H9 (cell line): ENCODE results near the gene TTC3. TPM values are rescaled to one million over a fixed set of nuclear protein-coding genes. Genes with fewer than 3 reads are reported as not detected.
A peak's percentile ranks its signal among the peaks of the same experiment; 100 is the strongest.

Source experiments
- DNase-seq: peaks from one replicate; pipeline ENCODE4 v3.0.0-alpha.2; 2017
- H2AFZ ChIP-seq: one replicate; pipeline ENCODE4 v1.6.1; 2013; ENCODE audit warnings: mild to moderate bottlenecking, low read length, control low read depth, moderate library complexity
- H2AK5ac ChIP-seq: 2 replicates; pipeline ENCODE4 v1.6.1; 2013; ENCODE audit warnings: low read length, control low read depth, mixed read lengths; ENCODE audit not compliant: insufficient read length
- H2BK120ac ChIP-seq: one replicate; pipeline ENCODE4 v1.6.1; 2013; ENCODE audit warnings: low read depth, mild to moderate bottlenecking, low read length, control low read depth, inconsistent platforms; ENCODE audit not compliant: poor library complexity, severe bottlenecking
- H2BK12ac ChIP-seq: 2 replicates; pipeline ENCODE4 v1.6.1; 2013; ENCODE audit warnings: low read length, control low read depth, mixed read lengths, low read depth; ENCODE audit not compliant: insufficient read length
- H2BK15ac ChIP-seq: 2 replicates; pipeline ENCODE4 v1.6.1; 2013; ENCODE audit warnings: low read depth, low read length, control low read depth
- H2BK20ac ChIP-seq: one replicate; pipeline ENCODE4 v1.6.1; 2013; ENCODE audit warnings: low read depth, mild to moderate bottlenecking, low read length, control low read depth, inconsistent platforms; ENCODE audit not compliant: poor library complexity, severe bottlenecking
- H2BK5ac ChIP-seq: 2 replicates; pipeline ENCODE4 v1.6.1; 2013; ENCODE audit warnings: low read length, control low read depth, mixed read lengths; ENCODE audit not compliant: insufficient read length
- H3K14ac ChIP-seq: 2 replicates; pipeline ENCODE4 v1.6.1; 2013; ENCODE audit warnings: low read length, control low read depth; ENCODE audit not compliant: insufficient read depth
- H3K18ac ChIP-seq: 2 replicates; pipeline ENCODE4 v1.6.1; 2013; ENCODE audit warnings: low read depth, mild to moderate bottlenecking, mixed read lengths, low read length, control low read depth; ENCODE audit not compliant: insufficient read length
- H3K23ac ChIP-seq: 2 replicates; pipeline ENCODE4 v1.6.1; 2013; ENCODE audit warnings: low read length, control low read depth, mixed read lengths, low read depth; ENCODE audit not compliant: insufficient read length
- H3K23me2 ChIP-seq: 2 replicates; pipeline ENCODE4 v1.6.1; 2013; ENCODE audit warnings: low read depth, mild to moderate bottlenecking, mixed read lengths, low read length, control low read depth; ENCODE audit not compliant: insufficient read length, poor library complexity, severe bottlenecking
- H3K27ac ChIP-seq: 2 replicates; pipeline ENCODE4 v1.5.1; 2013; ENCODE audit warnings: low read length, control low read depth, mixed read lengths, low read depth; ENCODE audit not compliant: insufficient read length
- H3K27me3 ChIP-seq: 2 replicates; pipeline ENCODE4 v1.6.1; 2013; ENCODE audit warnings: low read length, control low read depth, inconsistent platforms; ENCODE audit not compliant: insufficient read depth
- H3K4ac ChIP-seq: 2 replicates; pipeline ENCODE4 v1.6.1; 2013; ENCODE audit warnings: low read depth, mild to moderate bottlenecking, control low read depth, inconsistent platforms, low read length, moderate library complexity
- H3K4me1 ChIP-seq: 2 replicates; pipeline ENCODE4 v1.6.1; 2013; ENCODE audit warnings: low read length, control low read depth, inconsistent platforms; ENCODE audit not compliant: insufficient read depth
- H3K4me2 ChIP-seq: 2 replicates; pipeline ENCODE4 v1.6.1; 2013; ENCODE audit warnings: low read length, control low read depth, mixed read lengths; ENCODE audit not compliant: insufficient read length, insufficient read depth
- H3K56ac ChIP-seq: 2 replicates; pipeline ENCODE4 v1.6.1; 2013; ENCODE audit warnings: low read depth, mild to moderate bottlenecking, mixed read lengths, low read length, control low read depth; ENCODE audit not compliant: insufficient read length
- H3K79me1 ChIP-seq: 2 replicates; pipeline ENCODE4 v1.6.1; 2013; ENCODE audit warnings: low read depth, mild to moderate bottlenecking, moderate library complexity, low read length, control low read depth, inconsistent platforms; ENCODE audit not compliant: insufficient read depth, poor library complexity, severe bottlenecking
- H3K79me2 ChIP-seq: 2 replicates; pipeline ENCODE4 v1.6.1; 2013; ENCODE audit warnings: low read length, control low read depth, inconsistent platforms; ENCODE audit not compliant: insufficient read depth
- H3K9ac ChIP-seq: 2 replicates; pipeline ENCODE4 v1.6.1; 2013; ENCODE audit warnings: low read length, control low read depth, mixed read lengths; ENCODE audit not compliant: insufficient read length; ENCODE audit errors: extremely low read depth
- H3K9me3 ChIP-seq: one replicate; pipeline ENCODE4 v1.6.1; 2013; ENCODE audit warnings: low read depth, low read length, inconsistent platforms; ENCODE audit not compliant: control insufficient read depth
- H3T11ph ChIP-seq: one replicate; pipeline ENCODE4 v1.6.1; 2013; ENCODE audit warnings: mild to moderate bottlenecking, low read length, control low read depth, inconsistent platforms
- H4K20me1 ChIP-seq: one replicate; pipeline ENCODE4 v1.6.1; 2013; ENCODE audit not compliant: control insufficient read depth, insufficient read length, insufficient read depth
- H4K5ac ChIP-seq: 2 replicates; pipeline ENCODE4 v1.6.1; 2013; ENCODE audit warnings: low read depth, mild to moderate bottlenecking, mixed read lengths, low read length, control low read depth; ENCODE audit not compliant: insufficient read length
- H4K8ac ChIP-seq: replicated peaks from 2 replicates; pipeline ENCODE4 v1.6.1; 2013; ENCODE audit warnings: low read length, control low read depth, mixed read lengths, low read depth; ENCODE audit not compliant: insufficient read length
- H4K91ac ChIP-seq: 2 replicates; pipeline ENCODE4 v1.6.1; 2013; ENCODE audit warnings: low read depth, mild to moderate bottlenecking, moderate library complexity, mixed read lengths, low read length, control low read depth; ENCODE audit not compliant: insufficient read length
- H3K27ac Mint-ChIP-seq, 3 experiments: 2 replicates in 2 of 3; 3 replicates in 1 of 3; pipeline ENCODE4 v1.8.0; 2020 to 2021; ENCODE audit warnings: mixed read lengths in 3 of 3, mild to moderate bottlenecking in 1 of 3, moderate library complexity in 1 of 3
- H3K27me3 Mint-ChIP-seq: 2 replicates; pipeline ENCODE4 v1.8.0; 2021; ENCODE audit warnings: low read depth, mild to moderate bottlenecking, moderate library complexity, mixed read lengths
- H3K36me3 Mint-ChIP-seq, 3 experiments: 2 replicates in 2 of 3; 3 replicates in 1 of 3; pipeline ENCODE4 v1.8.0; 2020 to 2021; ENCODE audit warnings: low read depth in 3 of 3, mixed read lengths in 3 of 3; ENCODE audit not compliant: insufficient read depth in 1 of 3
- H3K4me1 Mint-ChIP-seq, 2 experiments: 2 replicates each; pipeline ENCODE4 v1.8.0; 2020; ENCODE audit warnings: mixed read lengths in 2 of 2
- H3K4me3 Mint-ChIP-seq, 2 experiments: 2 replicates in 1 of 2; 3 replicates in 1 of 2; pipeline ENCODE4 v1.8.0; 2020 to 2021; ENCODE audit warnings: mild to moderate bottlenecking in 2 of 2, mixed read lengths in 2 of 2, moderate library complexity in 1 of 2
- H3K9me3 Mint-ChIP-seq, 2 experiments: 2 replicates in 1 of 2; 3 replicates in 1 of 2; pipeline ENCODE4 v1.8.0; 2020; ENCODE audit warnings: mild to moderate bottlenecking in 2 of 2, mixed read lengths in 2 of 2, moderate library complexity in 1 of 2
- WGBS: extraction: QIAGEN DNeasy Blood & Tissue Kit; methylation state at CpG from one replicate; pipeline ENCODE4 v1.1.7; 2013; ENCODE audit warnings: missing lambda C conversion rate, low lambda C conversion rate, mixed read lengths; ENCODE audit not compliant: insufficient read length; ENCODE audit errors: extremely low coverage; 5-methylcytosine and 5-hydroxymethylcytosine counted together
- total RNA-seq: library from RNA; stranded (reverse); gene quantifications from 2 replicates; pipeline ENCODE4 v1.2.1, GENCODE V29; 2021
- TF ChIP-seq, protein P1 (sequence below): fragments of 200-600 bp; sonication (generic); conservative IDR thresholded peaks from 3 replicates; pipeline ENCODE4 v1.8.0; 2021; ENCODE audit warnings: antibody characterized with exemption, mild to moderate bottlenecking

TTC3 gene
- total RNA-seq, 1 experiment from 2014 or later, result 46.5 TPM

- Histone ChIP-seq H3K9ac (no peak overlapping the region), H3K23ac (no peak overlapping the region), H3K23me2 (no peaks in the 10 kb centered on the region), H2BK15ac (no peak overlapping the region), H3K27ac (no peak overlapping the region), H3K56ac (no peak overlapping the region), H2BK12ac (no peak overlapping the region), H2BK20ac (no peak overlapping the region), H2BK5ac (no peak overlapping the region), H3K4ac (no peak overlapping the region), H3K9me3 (no peaks in the 10 kb centered on the region), H3K27me3 (no peaks in the 10 kb centered on the region), H4K20me1 (no peaks in the 10 kb centered on the region), H2BK120ac (no peak overlapping the region), H4K8ac (no peak overlapping the region), H3K4me2 (no peak overlapping the region), H2AFZ (no peak overlapping the region), H4K91ac (no peak overlapping the region), H3K4me1 (no peaks in the 10 kb centered on the region), H3K14ac (no peak overlapping the region), H4K5ac (no peak overlapping the region), H3K18ac (no peak overlapping the region), H3K79me1 (no peaks in the 10 kb centered on the region), H3T11ph (no peak overlapping the region), H2AK5ac (no peak overlapping the region), H3K79me2 (no peaks in the 10 kb centered on the region)
- no peak overlapping the region for H3K4me3 Mint-ChIP-seq
- no CpG with 5 or more reads among the region's 4 CpGs for WGBS
- peak overlapping the region in 1 of 3 experiments; percentile 22; a peak in 1 of 7 replicates for H3K27ac Mint-ChIP-seq
- DNase-seq, result no peak
- peaks cover 2 to 37% (median 8%) of the 10 kb centered on the region in 3 experiments; a peak in 5 of 7 replicates for H3K36me3 Mint-ChIP-seq
- no peaks in the 10 kb centered on the region for H3K9me3 Mint-ChIP-seq
- H3K27me3 Mint-ChIP-seq, result no peaks in the 10 kb centered on the region
- TF ChIP-seq, protein P1, sequence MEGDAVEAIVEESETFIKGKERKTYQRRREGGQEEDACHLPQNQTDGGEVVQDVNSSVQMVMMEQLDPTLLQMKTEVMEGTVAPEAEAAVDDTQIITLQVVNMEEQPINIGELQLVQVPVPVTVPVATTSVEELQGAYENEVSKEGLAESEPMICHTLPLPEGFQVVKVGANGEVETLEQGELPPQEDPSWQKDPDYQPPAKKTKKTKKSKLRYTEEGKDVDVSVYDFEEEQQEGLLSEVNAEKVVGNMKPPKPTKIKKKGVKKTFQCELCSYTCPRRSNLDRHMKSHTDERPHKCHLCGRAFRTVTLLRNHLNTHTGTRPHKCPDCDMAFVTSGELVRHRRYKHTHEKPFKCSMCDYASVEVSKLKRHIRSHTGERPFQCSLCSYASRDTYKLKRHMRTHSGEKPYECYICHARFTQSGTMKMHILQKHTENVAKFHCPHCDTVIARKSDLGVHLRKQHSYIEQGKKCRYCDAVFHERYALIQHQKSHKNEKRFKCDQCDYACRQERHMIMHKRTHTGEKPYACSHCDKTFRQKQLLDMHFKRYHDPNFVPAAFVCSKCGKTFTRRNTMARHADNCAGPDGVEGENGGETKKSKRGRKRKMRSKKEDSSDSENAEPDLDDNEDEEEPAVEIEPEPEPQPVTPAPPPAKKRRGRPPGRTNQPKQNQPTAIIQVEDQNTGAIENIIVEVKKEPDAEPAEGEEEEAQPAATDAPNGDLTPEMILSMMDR, result no peak
- H3K4me1 Mint-ChIP-seq, result peaks cover 3% of the 10 kb centered on the region in 2 experiments; a peak in 3 of 4 replicates
Measured at GRCh38 chr21:37165586-37165985, 92.5 kb downstream of the TTC3 start.
